NB4 (cell line): ENCODE results near the gene LGI4.

Experiments used
- POLR2A ChIP-seq: IDR thresholded peaks from 2 replicates; pipeline ENCODE4 v1.6.1; 2011; ENCODE audit warnings: mild to moderate bottlenecking; ENCODE audit not compliant: insufficient read length; ENCODE audit errors: extremely low read depth
- TF ChIP-seq, protein P1 (sequence below): IDR thresholded peaks from one replicate; pipeline ENCODE4 v1.5.1; 2012; ENCODE audit warnings: low read depth, low read length
- TF ChIP-seq, protein P2 (sequence below): IDR thresholded peaks from 2 replicates; pipeline ENCODE4 v1.6.1; 2011; ENCODE audit warnings: low read depth, low read length

DNA sequence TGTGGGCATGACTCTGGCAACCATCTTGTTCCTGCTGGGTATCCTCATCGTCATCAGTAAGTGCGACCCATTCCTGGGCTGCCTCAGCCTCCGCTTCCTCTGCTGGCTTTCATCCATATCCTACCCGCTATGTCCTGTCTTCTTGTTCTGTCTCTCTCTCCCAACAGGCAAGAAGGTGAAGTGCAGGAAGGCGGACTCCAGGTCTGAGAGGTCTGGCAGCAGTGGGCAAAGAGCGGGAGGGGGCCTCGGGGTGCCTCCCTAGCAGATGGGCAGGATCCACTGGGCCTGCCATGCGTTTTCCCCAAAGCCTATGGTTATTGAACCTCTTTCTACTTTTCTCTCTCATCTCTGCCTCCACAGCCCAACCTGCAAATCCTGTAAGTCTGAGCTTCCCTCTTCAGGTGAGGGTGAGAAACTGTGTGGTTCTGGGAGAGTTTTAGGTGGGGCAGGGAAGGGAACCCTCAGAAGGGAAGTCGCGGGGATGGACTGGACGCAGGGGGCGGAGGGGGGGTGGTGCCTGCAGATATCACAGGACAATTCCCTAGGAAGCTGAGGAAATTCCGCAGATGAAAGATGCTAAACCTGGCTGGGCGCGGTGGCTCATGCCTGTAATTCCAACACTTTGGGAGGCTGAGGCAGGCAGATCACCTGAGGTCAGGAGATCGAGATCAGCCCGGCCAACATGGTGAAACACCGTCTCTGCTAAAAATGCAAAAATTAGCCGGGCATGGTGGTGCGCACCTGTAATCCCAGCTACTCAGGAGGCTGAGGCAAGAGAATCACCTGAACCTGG lies 16.6 kb upstream of the LGI4 start:
- TF ChIP-seq, protein P1, sequence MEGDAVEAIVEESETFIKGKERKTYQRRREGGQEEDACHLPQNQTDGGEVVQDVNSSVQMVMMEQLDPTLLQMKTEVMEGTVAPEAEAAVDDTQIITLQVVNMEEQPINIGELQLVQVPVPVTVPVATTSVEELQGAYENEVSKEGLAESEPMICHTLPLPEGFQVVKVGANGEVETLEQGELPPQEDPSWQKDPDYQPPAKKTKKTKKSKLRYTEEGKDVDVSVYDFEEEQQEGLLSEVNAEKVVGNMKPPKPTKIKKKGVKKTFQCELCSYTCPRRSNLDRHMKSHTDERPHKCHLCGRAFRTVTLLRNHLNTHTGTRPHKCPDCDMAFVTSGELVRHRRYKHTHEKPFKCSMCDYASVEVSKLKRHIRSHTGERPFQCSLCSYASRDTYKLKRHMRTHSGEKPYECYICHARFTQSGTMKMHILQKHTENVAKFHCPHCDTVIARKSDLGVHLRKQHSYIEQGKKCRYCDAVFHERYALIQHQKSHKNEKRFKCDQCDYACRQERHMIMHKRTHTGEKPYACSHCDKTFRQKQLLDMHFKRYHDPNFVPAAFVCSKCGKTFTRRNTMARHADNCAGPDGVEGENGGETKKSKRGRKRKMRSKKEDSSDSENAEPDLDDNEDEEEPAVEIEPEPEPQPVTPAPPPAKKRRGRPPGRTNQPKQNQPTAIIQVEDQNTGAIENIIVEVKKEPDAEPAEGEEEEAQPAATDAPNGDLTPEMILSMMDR: no peak
- TF ChIP-seq POLR2A: no peak
- TF ChIP-seq, protein P2, sequence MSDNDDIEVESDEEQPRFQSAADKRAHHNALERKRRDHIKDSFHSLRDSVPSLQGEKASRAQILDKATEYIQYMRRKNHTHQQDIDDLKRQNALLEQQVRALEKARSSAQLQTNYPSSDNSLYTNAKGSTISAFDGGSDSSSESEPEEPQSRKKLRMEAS: no peak
